Ramos (cell line): ENCODE data around the gene FOXN3.

Source experiments
- in situ Hi-C: fragments of 300-500 bp; cut with MboI; formaldehyde crosslinking; loops from one replicate; pipeline ENCODE4 v1.14.3; 2022; ENCODE audit warnings: low sequenced_read_pairs; ENCODE audit not compliant: unreplicated experiment

The FOXN3 gene

GRCh38 chr14:89416002-89416995 is 734 bp downstream of the FOXN3 start:
- in situ Hi-C loops = loop anchor here (25.0 kb wide), 1 partner anchor 379 kb away; no protein-coding TSS in a partner anchor

DNA sequence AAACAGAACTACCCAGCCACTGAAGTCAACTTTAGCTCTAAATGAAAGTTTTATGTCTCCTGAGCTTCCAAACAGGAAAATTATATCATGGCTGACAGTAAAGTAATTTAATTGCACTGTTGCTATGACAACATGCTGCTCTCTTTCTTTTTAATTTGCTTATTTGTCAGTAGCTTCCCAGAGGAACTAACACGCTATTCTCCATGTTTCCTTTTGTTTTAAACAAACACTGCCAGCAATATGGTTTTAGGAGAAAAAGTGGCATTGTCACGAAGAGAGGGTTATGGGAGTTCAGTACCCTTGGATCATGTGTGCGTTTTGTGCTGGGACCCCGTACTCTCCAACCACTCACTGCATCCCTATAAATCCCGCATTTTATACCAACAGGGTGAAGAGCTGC is 1.9 kb downstream of the FOXN3 start:
- in situ Hi-C loops = loop anchor here (25.0 kb wide), 1 partner anchor 378 kb away; no protein-coding TSS in a partner anchor

DNA sequence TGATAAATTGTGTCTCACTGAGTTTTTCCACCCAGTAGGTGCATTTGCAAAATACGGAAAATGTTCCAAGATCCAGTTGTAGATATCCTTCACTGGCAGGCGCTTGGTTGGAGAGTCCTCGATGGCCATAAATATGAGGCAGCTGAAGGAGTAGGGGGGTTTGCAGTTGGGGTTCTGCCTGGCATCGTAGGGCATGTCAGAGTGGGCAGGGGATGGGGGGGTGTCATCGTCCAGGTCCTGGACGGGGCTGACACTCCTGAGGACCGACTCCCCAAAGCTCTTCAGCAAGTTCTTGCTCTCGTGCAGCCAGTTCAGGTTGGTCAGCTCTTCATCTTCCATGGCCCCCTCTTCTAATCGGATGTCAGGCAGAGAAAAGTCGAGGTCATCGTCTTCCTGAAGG is 5.1 kb downstream of the FOXN3 start:
- in situ Hi-C loops = loop anchor here (25.0 kb wide), 1 partner anchor 375 kb away; no protein-coding TSS in a partner anchor

DNA sequence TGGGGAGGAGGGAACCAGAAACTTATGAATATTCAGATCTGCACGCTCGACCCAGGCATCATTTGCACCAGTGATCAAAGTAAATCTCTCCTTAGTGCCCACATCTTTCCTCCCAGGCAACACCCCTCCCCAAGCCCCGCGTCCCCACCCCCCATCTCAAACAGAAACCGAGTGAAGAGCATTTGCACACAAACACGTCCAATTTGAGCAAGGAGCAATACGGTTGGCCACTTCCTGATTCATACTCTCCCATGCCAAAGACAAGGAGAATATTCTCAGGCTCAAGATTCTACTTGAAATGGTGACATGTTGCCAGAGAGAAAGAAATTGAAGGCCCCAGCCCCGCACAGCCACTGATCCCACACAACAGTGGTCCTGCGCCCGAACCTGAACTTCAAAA is 7.1 kb downstream of the FOXN3 start:
- in situ Hi-C loops = loop anchor here (25.0 kb wide), 1 partner anchor 373 kb away; no protein-coding TSS in a partner anchor

GRCh38 chr14:89408907-89409700 is 7.9 kb downstream of the FOXN3 start:
- in situ Hi-C loops = loop anchor here (25.0 kb wide), 1 partner anchor 372 kb away; no protein-coding TSS in a partner anchor

- in situ Hi-C loops = loop anchor here (25.0 kb wide), 1 partner anchor 371 kb away; no protein-coding TSS in a partner anchor
Observed at GRCh38 chr14:89407856-89408255, 9.2 kb downstream of the FOXN3 start.

- in situ Hi-C loops = loop anchor here (25.0 kb wide), 1 partner anchor 370 kb away; no protein-coding TSS in a partner anchor
Observed at GRCh38 chr14:89406941-89407340, 10.1 kb downstream of the FOXN3 start.

GRCh38 chr14:89406361-89406760 is 10.7 kb downstream of the FOXN3 start:
- in situ Hi-C loops = loop anchor here (25.0 kb wide), 1 partner anchor 369 kb away; no protein-coding TSS in a partner anchor

- in situ Hi-C loops = loop anchor here (25.0 kb wide), 1 partner anchor 368 kb away; no protein-coding TSS in a partner anchor
Observed at GRCh38 chr14:89405712-89406111, 11.3 kb downstream of the FOXN3 start.

DNA sequence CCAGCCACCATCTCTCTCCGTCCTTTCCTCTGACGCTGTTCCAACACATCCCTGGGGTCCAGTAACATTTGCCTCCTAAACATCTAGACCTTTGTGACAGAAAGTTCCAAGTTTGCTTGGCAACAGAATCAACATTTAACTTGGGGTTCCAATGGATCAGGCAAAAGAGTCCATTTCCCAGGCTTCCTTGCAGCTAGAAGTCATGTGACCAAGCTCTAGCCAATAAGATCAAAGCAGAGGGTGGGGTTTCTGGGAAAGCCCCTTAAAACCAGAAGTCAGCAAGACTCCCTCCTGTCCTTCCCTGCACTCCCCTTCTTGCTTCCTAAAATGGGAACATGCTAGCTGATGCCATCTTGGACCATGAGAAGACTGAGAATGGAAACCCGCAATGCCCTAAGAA is 14.7 kb downstream of the FOXN3 start:
- in situ Hi-C loops = loop anchor here (25.0 kb wide), 1 partner anchor 365 kb away; no protein-coding TSS in a partner anchor

- in situ Hi-C loops = loop anchor here (25.0 kb wide), 1 partner anchor 364 kb away; no protein-coding TSS in a partner anchor
Observed at GRCh38 chr14:89401761-89402160, 15.3 kb downstream of the FOXN3 start.

DNA sequence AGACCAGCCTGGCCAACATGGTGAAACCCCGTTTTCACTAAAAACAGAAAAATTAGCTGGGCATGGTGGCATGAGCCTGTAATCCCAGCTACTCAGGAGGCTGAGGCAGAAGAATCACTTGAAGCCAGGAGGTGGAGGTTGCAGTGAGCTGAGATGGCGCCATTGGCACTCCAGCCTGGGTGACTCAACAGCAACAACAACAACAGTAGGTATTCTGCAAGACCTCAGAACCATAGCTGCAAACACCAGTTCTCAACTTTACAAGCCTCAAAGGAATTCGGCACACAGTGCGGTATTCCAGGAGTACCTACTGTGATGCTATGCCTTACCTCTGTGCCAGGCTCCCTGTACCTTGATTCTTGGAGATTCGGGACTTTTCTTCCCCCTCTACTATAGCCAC is 15.8 kb downstream of the FOXN3 start:
- in situ Hi-C loops = loop anchor here (25.0 kb wide), 1 partner anchor 364 kb away; no protein-coding TSS in a partner anchor

DNA sequence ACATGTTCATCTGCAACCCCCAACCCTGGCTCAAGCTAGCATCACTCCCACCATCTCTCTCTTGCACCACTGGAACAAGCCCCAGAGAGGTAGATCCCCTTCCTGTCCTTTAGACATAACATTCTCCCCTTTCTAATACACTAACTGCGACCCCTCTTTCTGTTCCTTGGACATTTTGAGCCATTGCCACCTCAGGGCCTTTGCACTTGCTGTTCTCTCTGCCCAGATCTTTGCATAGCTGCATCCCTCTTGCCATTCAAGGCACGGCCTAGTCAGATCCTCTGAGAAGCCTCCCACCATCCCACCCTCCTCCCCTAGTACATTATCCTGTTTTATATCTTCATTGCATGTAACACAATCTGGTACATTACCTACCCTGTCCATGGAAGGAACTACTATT is 16.5 kb downstream of the FOXN3 start:
- in situ Hi-C loops = loop anchor here (25.0 kb wide), 1 partner anchor 363 kb away; no protein-coding TSS in a partner anchor

DNA sequence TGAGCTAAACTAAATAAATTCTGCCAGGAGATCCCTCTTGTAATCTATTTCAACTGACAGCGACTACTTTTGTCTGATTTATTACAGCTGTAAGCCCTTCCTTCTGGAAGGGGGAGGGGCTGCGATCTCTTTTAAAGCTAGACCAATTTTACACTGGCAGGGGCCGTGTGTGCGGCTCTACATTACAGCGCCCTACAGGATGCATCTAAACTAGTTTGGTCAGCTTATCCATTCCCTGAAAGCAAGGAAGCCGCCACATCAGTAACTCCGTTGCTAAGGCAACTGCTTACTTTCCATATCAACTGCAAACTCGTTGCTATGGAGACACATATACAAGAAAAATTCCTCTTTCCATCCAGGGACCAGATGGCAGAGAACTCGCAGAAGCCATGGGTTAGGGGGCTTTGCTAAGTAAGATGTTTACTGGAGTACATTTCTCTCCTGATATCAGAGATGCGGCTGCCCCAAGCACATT is 17.4 kb downstream of the FOXN3 start:
- in situ Hi-C loops = loop anchor here (25.0 kb wide), 2 partner anchors 362 to 988 kb away; partner anchors contain the start of gene CALM1

DNA sequence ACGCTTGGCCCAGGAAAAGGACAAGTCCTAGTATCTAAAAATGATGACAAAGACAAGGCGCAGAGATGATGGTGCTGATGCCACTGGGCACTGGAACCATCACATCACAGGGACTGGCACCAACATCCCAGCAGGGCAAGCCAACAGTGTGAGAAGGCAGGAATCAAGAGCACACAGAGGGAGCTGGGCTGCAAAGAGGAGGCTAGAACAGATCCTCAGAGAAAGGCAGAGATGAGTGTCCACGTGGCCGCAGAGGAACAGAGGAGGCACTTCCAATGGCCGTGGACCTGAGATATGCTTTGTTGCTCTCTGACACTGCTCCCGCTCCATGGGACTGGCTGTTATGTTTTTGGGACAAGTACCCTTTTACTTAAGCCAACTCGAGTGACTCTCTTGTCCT is 17.9 kb downstream of the FOXN3 start:
- in situ Hi-C loops = loop anchor here (25.0 kb wide), 1 partner anchor 988 kb away; the partner anchor contains the start of gene CALM1

- in situ Hi-C loops = loop anchor here (25.0 kb wide), 1 partner anchor 990 kb away; the partner anchor contains the start of gene CALM1
Observed at GRCh38 chr14:89397569-89398230, 19.3 kb downstream of the FOXN3 start.

GRCh38 chr14:89394972-89395371 is 22.1 kb downstream of the FOXN3 start:
- in situ Hi-C loops = loop anchor here (25.0 kb wide), 1 partner anchor 992 kb away; the partner anchor contains the start of gene CALM1

DNA sequence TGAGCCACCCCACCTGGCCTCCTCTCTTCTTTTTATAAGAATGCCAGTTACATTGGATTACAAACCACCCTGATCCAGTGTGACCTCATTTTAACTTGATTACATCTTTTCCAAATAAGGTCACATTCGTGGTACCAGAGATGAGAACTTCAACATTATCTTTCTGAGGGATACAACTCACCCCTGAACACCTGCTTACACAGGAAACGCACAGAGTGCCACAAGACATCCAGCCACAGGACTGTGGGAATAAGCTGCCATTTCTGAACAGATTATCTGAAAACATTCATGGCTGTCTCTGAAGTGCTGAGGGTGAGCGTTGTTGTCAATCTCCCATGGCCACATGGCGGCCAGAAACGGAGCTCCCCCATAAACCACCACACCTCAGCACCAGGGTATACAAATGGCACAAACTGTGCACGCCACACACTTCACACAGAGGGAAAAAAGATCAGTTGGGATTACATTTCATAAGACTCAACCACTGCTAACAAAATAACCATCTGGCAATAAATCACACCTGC is 23.7 kb downstream of the FOXN3 start:
- in situ Hi-C loops = loop anchor here (25.0 kb wide), 1 partner anchor 994 kb away; the partner anchor contains the start of gene CALM1

- in situ Hi-C loops = loop anchor here (25.0 kb wide), 1 partner anchor 995 kb away; the partner anchor contains the start of gene CALM1
Observed at GRCh38 chr14:89392181-89392580, 24.9 kb downstream of the FOXN3 start.
